ENCODE measurements around the gene FBL. TPM values are rescaled to one million over a fixed set of nuclear protein-coding genes. Genes with fewer than 3 reads are reported as not detected.

The FBL gene
- total RNA-seq, 1 experiment from 2014 or later: 573 TPM

DNA sequence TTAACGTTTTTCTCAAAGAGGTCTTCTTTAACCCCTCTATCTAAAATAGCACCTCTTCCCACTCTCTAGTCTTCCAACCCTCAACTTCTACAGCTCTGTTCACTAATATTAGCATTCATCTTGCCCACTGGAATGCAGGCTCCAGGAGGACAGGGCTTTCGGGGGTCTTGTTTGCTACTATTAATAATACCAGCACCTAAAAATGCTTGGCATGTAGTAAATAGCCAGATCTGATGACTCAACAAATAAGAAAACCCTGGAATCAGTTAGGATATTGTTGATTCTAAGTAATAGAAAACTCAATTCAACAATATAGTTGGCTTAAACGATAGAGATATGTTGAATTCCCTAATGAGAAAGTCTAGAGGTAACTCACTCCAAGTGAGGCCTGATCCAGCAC is 26.4 kb downstream of the FBL start:
- no peak overlapping the region for H3K4me3 ChIP-seq (ENCODE audit: low read depth, low read length, poor library complexity, severe bottlenecking)
- BruUV-seq (replicated peaks): no TSS peak
- TF ChIP-seq, protein P1, sequence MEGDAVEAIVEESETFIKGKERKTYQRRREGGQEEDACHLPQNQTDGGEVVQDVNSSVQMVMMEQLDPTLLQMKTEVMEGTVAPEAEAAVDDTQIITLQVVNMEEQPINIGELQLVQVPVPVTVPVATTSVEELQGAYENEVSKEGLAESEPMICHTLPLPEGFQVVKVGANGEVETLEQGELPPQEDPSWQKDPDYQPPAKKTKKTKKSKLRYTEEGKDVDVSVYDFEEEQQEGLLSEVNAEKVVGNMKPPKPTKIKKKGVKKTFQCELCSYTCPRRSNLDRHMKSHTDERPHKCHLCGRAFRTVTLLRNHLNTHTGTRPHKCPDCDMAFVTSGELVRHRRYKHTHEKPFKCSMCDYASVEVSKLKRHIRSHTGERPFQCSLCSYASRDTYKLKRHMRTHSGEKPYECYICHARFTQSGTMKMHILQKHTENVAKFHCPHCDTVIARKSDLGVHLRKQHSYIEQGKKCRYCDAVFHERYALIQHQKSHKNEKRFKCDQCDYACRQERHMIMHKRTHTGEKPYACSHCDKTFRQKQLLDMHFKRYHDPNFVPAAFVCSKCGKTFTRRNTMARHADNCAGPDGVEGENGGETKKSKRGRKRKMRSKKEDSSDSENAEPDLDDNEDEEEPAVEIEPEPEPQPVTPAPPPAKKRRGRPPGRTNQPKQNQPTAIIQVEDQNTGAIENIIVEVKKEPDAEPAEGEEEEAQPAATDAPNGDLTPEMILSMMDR (conservative IDR thresholded peaks at IDR 0.05; ENCODE audit: low read depth, low read length): no peak
- no peak for TF ChIP-seq EZH2 (IDR thresholded peaks at IDR 0.05; ENCODE audit: borderline replicate concordance, low read depth, low read length, poor library complexity, severe bottlenecking)
- DNase-seq (ENCODE audit: low spot score): no peak
- H3K4me1 ChIP-seq (ENCODE audit: insufficient read depth, low read length, poor library complexity, severe bottlenecking): no peaks in the 10 kb centered on the region
- H3K27me3 ChIP-seq (replicated peaks; ENCODE audit: insufficient read depth, low read depth, low read length, poor library complexity): no peaks in the 10 kb centered on the region
- no peaks in the 10 kb centered on the region for H3K36me3 ChIP-seq (ENCODE audit: insufficient read depth, low read length, poor library complexity, severe bottlenecking)
- ChIA-PET CTCF (no interaction called here), POLR2A (ENCODE audit: low non-redundant PET) (no interaction called here)
- no peak overlapping the region for H3K27ac ChIP-seq (ENCODE audit: low read depth, low read length, poor library complexity, severe bottlenecking)
- no peaks in the 10 kb centered on the region for H3K9me3 ChIP-seq (ENCODE audit: low read depth, low read length, poor library complexity, severe bottlenecking)
- intact Hi-C loops (cut with micrococcal nuclease; ENCODE audit: unreplicated experiment): no loop called here

DNA sequence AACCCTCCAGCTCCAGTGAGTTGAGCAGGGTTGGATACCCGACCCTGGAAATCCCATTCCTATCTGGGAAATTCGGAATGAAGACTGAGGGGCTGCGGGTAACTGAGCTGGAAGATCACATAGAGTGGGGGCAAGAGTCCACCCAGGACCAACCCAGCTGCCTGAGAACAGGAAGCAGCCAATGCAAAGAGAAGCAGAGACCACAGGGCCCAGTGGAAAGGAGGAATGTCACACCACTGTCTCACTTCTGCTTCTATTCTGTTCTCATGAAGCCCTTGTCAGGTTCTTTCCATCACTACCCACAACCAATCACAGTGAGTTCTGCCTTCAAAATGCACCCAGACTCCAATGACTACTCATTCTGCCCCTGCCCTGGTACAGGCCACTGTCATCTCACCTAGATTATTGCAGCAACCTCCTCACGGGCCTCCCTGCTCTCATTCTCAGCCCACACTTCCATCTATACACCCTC is 27.5 kb downstream of the FBL start:
- POLR2A ChIA-PET (ENCODE audit: low non-redundant PET): no interaction called here
- Histone ChIP-seq H3K27ac (ENCODE audit: low read depth, low read length, poor library complexity, severe bottlenecking) (no peak overlapping the region), H3K27me3 (replicated peaks; ENCODE audit: insufficient read depth, low read depth, low read length, poor library complexity) (no peaks in the 10 kb centered on the region), H3K9me3 (ENCODE audit: low read depth, low read length, poor library complexity, severe bottlenecking) (no peaks in the 10 kb centered on the region), H3K36me3 (ENCODE audit: insufficient read depth, low read length, poor library complexity, severe bottlenecking) (no peaks in the 10 kb centered on the region), H3K4me3 (ENCODE audit: low read depth, low read length, poor library complexity, severe bottlenecking) (no peak overlapping the region), H3K4me1 (ENCODE audit: insufficient read depth, low read length, poor library complexity, severe bottlenecking) (no peaks in the 10 kb centered on the region)
- TF ChIP-seq, protein P1 (conservative IDR thresholded peaks at IDR 0.05; ENCODE audit: low read depth, low read length): no peak
- no peak for TF ChIP-seq EZH2 (IDR thresholded peaks at IDR 0.05; ENCODE audit: borderline replicate concordance, low read depth, low read length, poor library complexity, severe bottlenecking)
- DNase-seq (ENCODE audit: low spot score): no peak
- no TSS peak for BruUV-seq (replicated peaks)
- intact Hi-C loops (cut with micrococcal nuclease; ENCODE audit: unreplicated experiment): no loop called here
- CTCF ChIA-PET: interaction anchor here (0.6 kb wide), 1 partner anchor 24 kb away, joined by 3 read pairs; no protein-coding TSS in a partner anchor

DNA sequence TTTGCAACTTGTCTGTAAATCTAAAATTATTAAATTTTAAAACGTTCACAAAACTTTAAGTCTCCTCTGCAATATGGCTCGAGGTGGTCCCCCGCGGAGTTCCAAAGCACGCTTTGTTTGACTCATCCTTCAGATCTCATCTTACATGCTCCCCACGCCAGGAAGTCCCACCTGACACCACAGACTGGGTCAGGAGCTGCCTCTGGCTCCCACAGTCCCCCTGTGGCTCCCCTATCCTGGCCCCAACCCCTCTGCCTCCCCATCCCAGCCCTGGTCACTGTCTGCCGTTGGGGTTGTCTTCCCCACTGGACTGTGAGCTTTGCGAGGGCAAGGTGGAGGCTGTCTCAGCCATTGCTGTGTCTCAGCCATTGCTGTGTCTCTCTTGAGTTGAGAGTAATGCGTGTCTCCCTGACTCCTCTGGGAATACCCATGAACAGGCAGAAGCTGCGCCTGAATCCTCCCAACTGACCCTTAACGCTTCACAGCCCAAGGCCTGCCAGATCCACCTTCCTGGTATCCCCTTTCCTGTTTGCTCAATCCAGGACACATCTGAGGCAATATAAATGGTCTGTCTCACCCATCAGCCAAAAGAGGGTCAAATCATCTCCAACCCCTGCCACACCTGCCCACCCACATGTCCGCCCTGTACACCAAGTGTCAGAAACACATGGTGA is 28.2 kb downstream of the FBL start:
- H3K27ac ChIP-seq (ENCODE audit: low read depth, low read length, poor library complexity, severe bottlenecking): no peak overlapping the region
- no peaks in the 10 kb centered on the region for H3K27me3 ChIP-seq (replicated peaks; ENCODE audit: insufficient read depth, low read depth, low read length, poor library complexity)
- no peaks in the 10 kb centered on the region for H3K9me3 ChIP-seq (ENCODE audit: low read depth, low read length, poor library complexity, severe bottlenecking)
- BruUV-seq (replicated peaks): no TSS peak
- CTCF ChIA-PET: interaction anchor here (0.5 kb wide), 1 partner anchor 26 kb away, joined by 5 read pairs; no protein-coding TSS in a partner anchor
- no peaks in the 10 kb centered on the region for H3K4me1 ChIP-seq (ENCODE audit: insufficient read depth, low read length, poor library complexity, severe bottlenecking)
- no peaks in the 10 kb centered on the region for H3K36me3 ChIP-seq (ENCODE audit: insufficient read depth, low read length, poor library complexity, severe bottlenecking)
- H3K4me3 ChIP-seq (ENCODE audit: low read depth, low read length, poor library complexity, severe bottlenecking): no peak overlapping the region
- intact Hi-C loops (cut with micrococcal nuclease; ENCODE audit: unreplicated experiment): no loop called here
- DNase-seq (ENCODE audit: low spot score): no peak
- no peak for TF ChIP-seq EZH2 (IDR thresholded peaks at IDR 0.05; ENCODE audit: borderline replicate concordance, low read depth, low read length, poor library complexity, severe bottlenecking)
- TF ChIP-seq, protein P1 (conservative IDR thresholded peaks at IDR 0.05; ENCODE audit: low read depth, low read length): no peak
- POLR2A ChIA-PET (ENCODE audit: low non-redundant PET): no interaction called here
